Measurements from ENCODE around the gene ZYX. TPM values are rescaled to one million over a fixed set of nuclear protein-coding genes. Genes with fewer than 3 reads are reported as not detected.

The ZYX gene
- total RNA-seq, 1 donor from 2014 or later: 86.2 TPM

- no peaks in the 10 kb centered on the region for H3K36me3 ChIP-seq
- H3K9me3 ChIP-seq: no peaks in the 10 kb centered on the region
- no peaks in the 10 kb centered on the region for H3K27me3 ChIP-seq
- DNase-seq (ENCODE audit: extremely low spot score in 2 of 2): no peak
- no peaks in the 10 kb centered on the region for H3K4me1 ChIP-seq
- intact Hi-C loops (cut with DNase I): no loop called here
- no peak overlapping the region for H3K27ac ChIP-seq
- no peak overlapping the region for H3K4me3 ChIP-seq
- no peak for TF ChIP-seq CTCF (IDR thresholded peaks at IDR 0.05)
Observed at GRCh38 chr7:143431109-143431508, 50.0 kb downstream of the ZYX start.

- Histone ChIP-seq H3K4me3 (no peak overlapping the region), H3K36me3 (no peaks in the 10 kb centered on the region), H3K9me3 (no peaks in the 10 kb centered on the region), H3K4me1 (no peaks in the 10 kb centered on the region), H3K27ac (no peak overlapping the region), H3K27me3 (no peaks in the 10 kb centered on the region)
- no peak for DNase-seq (ENCODE audit: extremely low spot score in 2 of 2)
- intact Hi-C loops (cut with DNase I): no loop called here
- TF ChIP-seq CTCF (IDR thresholded peaks at IDR 0.05) (no peak), POLR2A (IDR thresholded peaks at IDR 0.05) (no peak), POLR2AphosphoS5 (IDR thresholded peaks at IDR 0.05; ENCODE audit: insufficient read depth in 1 of 2, low read depth in 1 of 2) (no peak)
Observed at GRCh38 chr7:143433759-143434158, 52.6 kb downstream of the ZYX start.

- no peak overlapping the region for H3K27ac ChIP-seq
- no peak for DNase-seq (ENCODE audit: extremely low spot score in 2 of 2)
- H3K27me3 ChIP-seq: no peaks in the 10 kb centered on the region
- no peak overlapping the region for H3K4me3 ChIP-seq
- intact Hi-C loops (cut with DNase I): no loop called here
- no peaks in the 10 kb centered on the region for H3K9me3 ChIP-seq
- no peaks in the 10 kb centered on the region for H3K36me3 ChIP-seq
- TF ChIP-seq POLR2AphosphoS5 (IDR thresholded peaks at IDR 0.05; ENCODE audit: insufficient read depth in 1 of 2, low read depth in 1 of 2) (peak in 1 of 2 donors; percentile 62), POLR2A (IDR thresholded peaks at IDR 0.05) (no peak)
- H3K4me1 ChIP-seq: no peaks in the 10 kb centered on the region
Observed at GRCh38 chr7:143434660-143435059, 53.5 kb downstream of the ZYX start.

- intact Hi-C loops (cut with DNase I): no loop called here
- DNase-seq (ENCODE audit: extremely low spot score in 2 of 2): peak in 1 of 2 donors; percentile 3
- Histone ChIP-seq H3K27ac (peak overlapping the region; percentile 39), H3K27me3 (no peaks in the 10 kb centered on the region), H3K36me3 (no peaks in the 10 kb centered on the region), H3K4me1 (no peaks in the 10 kb centered on the region), H3K4me3 (no peak overlapping the region), H3K9me3 (no peaks in the 10 kb centered on the region)
- TF ChIP-seq POLR2A (IDR thresholded peaks at IDR 0.05): no peak
Observed at GRCh38 chr7:143435266-143435665, 54.1 kb downstream of the ZYX start.

- DNase-seq (ENCODE audit: extremely low spot score in 2 of 2): peak in 1 of 2 donors; percentile 11
- H3K4me3 ChIP-seq: no peak overlapping the region
- intact Hi-C loops (cut with DNase I): no loop called here
- H3K27me3 ChIP-seq: no peaks in the 10 kb centered on the region
- no peak overlapping the region for H3K27ac ChIP-seq
- no peak for TF ChIP-seq POLR2A (IDR thresholded peaks at IDR 0.05)
- no peak for TF ChIP-seq CTCF (IDR thresholded peaks at IDR 0.05)
- no peak for TF ChIP-seq POLR2AphosphoS5 (IDR thresholded peaks at IDR 0.05; ENCODE audit: insufficient read depth in 1 of 2, low read depth in 1 of 2)
- no peaks in the 10 kb centered on the region for H3K36me3 ChIP-seq
- no peaks in the 10 kb centered on the region for H3K4me1 ChIP-seq
- no peaks in the 10 kb centered on the region for H3K9me3 ChIP-seq
Observed at GRCh38 chr7:143436325-143436946, 55.3 kb downstream of the ZYX start.

- no peak overlapping the region for H3K4me3 ChIP-seq
- H3K9me3 ChIP-seq: no peaks in the 10 kb centered on the region
- no peaks in the 10 kb centered on the region for H3K36me3 ChIP-seq
- H3K27me3 ChIP-seq: no peaks in the 10 kb centered on the region
- TF ChIP-seq POLR2AphosphoS5 (IDR thresholded peaks at IDR 0.05; ENCODE audit: insufficient read depth in 1 of 2, low read depth in 1 of 2) (no peak), POLR2A (IDR thresholded peaks at IDR 0.05) (no peak), CTCF (IDR thresholded peaks at IDR 0.05) (no peak)
- H3K4me1 ChIP-seq: no peaks in the 10 kb centered on the region
- intact Hi-C loops (cut with DNase I): no loop called here
- no peak overlapping the region for H3K27ac ChIP-seq
- peak in 1 of 2 donors; percentile 40 for DNase-seq (ENCODE audit: extremely low spot score in 2 of 2)
Observed at GRCh38 chr7:143437578-143437977, 56.4 kb downstream of the ZYX start.

All from vagina (tissue), 2 donors.